GM23338 (cell line): ENCODE results near the gene SELENOF. TPM values are rescaled to one million over a fixed set of nuclear protein-coding genes. Genes with fewer than 3 reads are reported as not detected.

Experiments used
- ATAC-seq: fragments of 200-7000 bp; cut with Tn5 transposase; 3 replicates; pipeline ENCODE4 v1.9.1; 2020
- DNase-seq: peaks from one replicate; pipeline ENCODE4 v3.0.0-alpha.2; 2015; ENCODE audit warnings: low spot score
- H2AFZ ChIP-seq: fragments of 200-600 bp; sonication (generic); 2 replicates; pipeline ENCODE4 v1.8.0; 2016; ENCODE audit warnings: antibody characterized with exemption, mild to moderate bottlenecking, moderate library complexity
- H3F3A ChIP-seq: fragments of 200-600 bp; sonication (generic); replicated peaks from 2 replicates; pipeline ENCODE4 v1.8.0; 2017; ENCODE audit warnings: antibody characterized with exemption, mixed run types, low read depth
- H3K27ac ChIP-seq: fragments of 200-600 bp; sonication (generic); 2 replicates; pipeline ENCODE4 v1.6.1; 2016; ENCODE audit warnings: low read depth
- H3K27me3 ChIP-seq: fragments of 200-600 bp; sonication (generic); 2 replicates; pipeline ENCODE4 v1.8.0; 2016; ENCODE audit warnings: mild to moderate bottlenecking, mixed run types, moderate library complexity; ENCODE audit not compliant: insufficient read depth
- H3K36me3 ChIP-seq: fragments of 200-600 bp; sonication (generic); 2 replicates; pipeline ENCODE4 v1.8.0; 2016; ENCODE audit warnings: mild to moderate bottlenecking; ENCODE audit not compliant: insufficient read depth
- H3K4me1 ChIP-seq: fragments of 200-600 bp; sonication (generic); 2 replicates; pipeline ENCODE4 v1.8.0; 2016; ENCODE audit warnings: mild to moderate bottlenecking, moderate library complexity; ENCODE audit not compliant: insufficient read depth
- H3K4me2 ChIP-seq: fragments of 200-600 bp; sonication (generic); 2 replicates; pipeline ENCODE4 v1.7.1; 2017; ENCODE audit warnings: mixed run types
- H3K4me3 ChIP-seq: fragments of 200-600 bp; sonication (generic); 2 replicates; pipeline ENCODE4 v1.6.1; 2016; ENCODE audit warnings: mixed run types
- H3K79me2 ChIP-seq: fragments of 200-600 bp; sonication (generic); replicated peaks from 2 replicates; pipeline ENCODE4 v1.8.0; 2017; ENCODE audit warnings: mild to moderate bottlenecking; ENCODE audit not compliant: insufficient read depth
- H3K9me2 ChIP-seq: fragments of 200-600 bp; sonication (generic); 2 replicates; pipeline ENCODE4 v1.8.0; 2017; ENCODE audit not compliant: insufficient read depth
- H4K20me1 ChIP-seq: fragments of 200-600 bp; sonication (generic); replicated peaks from 2 replicates; pipeline ENCODE4 v1.8.0; 2017; ENCODE audit warnings: mild to moderate bottlenecking; ENCODE audit not compliant: insufficient read depth
- H3K27ac Mint-ChIP-seq: 2 replicates; pipeline ENCODE4 v1.8.0; 2020; ENCODE audit warnings: inconsistent platforms, mild to moderate bottlenecking, moderate library complexity, mixed read lengths
- H3K27me3 Mint-ChIP-seq: 3 replicates; pipeline ENCODE4 v1.8.0; 2022; ENCODE audit warnings: low read depth, mild to moderate bottlenecking, moderate library complexity, mixed read lengths, inconsistent platforms; ENCODE audit not compliant: insufficient read depth, poor library complexity
- H3K36me3 Mint-ChIP-seq: 3 replicates; pipeline ENCODE4 v1.8.0; 2021; ENCODE audit warnings: low read depth, mild to moderate bottlenecking, inconsistent platforms, moderate library complexity, mixed read lengths
- H3K4me1 Mint-ChIP-seq: 3 replicates; pipeline ENCODE4 v1.8.0; 2020; ENCODE audit warnings: mild to moderate bottlenecking, inconsistent platforms, mixed read lengths
- H3K4me3 Mint-ChIP-seq: 3 replicates; pipeline ENCODE4 v1.8.0; 2021; ENCODE audit warnings: moderate library complexity, mild to moderate bottlenecking, inconsistent platforms, mixed read lengths
- H3K9me3 Mint-ChIP-seq: 3 replicates; pipeline ENCODE4 v1.8.0; 2020; ENCODE audit warnings: moderate library complexity, mild to moderate bottlenecking, inconsistent platforms, mixed read lengths
- CREB1 ChIP-seq: fragments of 250-450 bp; sonication (Bioruptor Pico); IDR thresholded peaks from 2 replicates; pipeline ENCODE4 v1.5.0; 2020; ENCODE audit warnings: low read depth, mild to moderate bottlenecking, moderate library complexity
- CTCF ChIP-seq, 2 experiments: fragments of 200-600 bp in 1 of 2; sonication (generic) in 1 of 2; conservative IDR thresholded peaks; 2 replicates each; pipeline versions ENCODE4 v1.5.1 to v1.6.1; 2016 to 2017; ENCODE audit warnings: antibody characterized with exemption in 2 of 2, low read depth in 2 of 2, mild to moderate bottlenecking in 2 of 2, moderate library complexity in 1 of 2
- ETS1 ChIP-seq: IDR thresholded peaks from 2 replicates; pipeline ENCODE4 v1.6.1; 2016; ENCODE audit warnings: antibody characterized with exemption
- EZH2 ChIP-seq: fragments of 200-600 bp; sonication (generic); IDR thresholded peaks from one replicate; pipeline ENCODE4 v1.8.0; 2017; ENCODE audit warnings: antibody characterized with exemption, mild to moderate bottlenecking, low read depth; ENCODE audit not compliant: unreplicated experiment
- EZH2phosphoT487 ChIP-seq: fragments of 200-600 bp; sonication (generic); IDR thresholded peaks from one replicate; pipeline ENCODE4 v1.8.1; 2018; ENCODE audit warnings: antibody characterized with exemption; ENCODE audit not compliant: unreplicated experiment
- JUNB ChIP-seq: IDR thresholded peaks from one replicate; pipeline ENCODE4 v1.6.1; 2016; ENCODE audit warnings: antibody characterized with exemption; ENCODE audit not compliant: unreplicated experiment
- NANOG ChIP-seq: IDR thresholded peaks from 2 replicates; pipeline ENCODE4 v1.6.1; 2016; ENCODE audit warnings: antibody characterized with exemption, borderline replicate concordance
- POLR2AphosphoS5 ChIP-seq: IDR thresholded peaks from 2 replicates; pipeline ENCODE4 v1.6.1; 2016; ENCODE audit warnings: antibody characterized with exemption, low read depth
- REST ChIP-seq: IDR thresholded peaks from one replicate; pipeline ENCODE4 v1.6.1; 2018; ENCODE audit warnings: antibody characterized with exemption; ENCODE audit not compliant: unreplicated experiment
- STAT1 ChIP-seq: IDR thresholded peaks from one replicate; pipeline ENCODE4 v1.6.1; 2016; ENCODE audit warnings: antibody characterized with exemption; ENCODE audit not compliant: unreplicated experiment
- ZNF114 ChIP-seq: fragments of 250-450 bp; sonication (Bioruptor Pico); IDR thresholded peaks from 2 replicates; pipeline ENCODE4 v1.5.0; 2020; ENCODE audit warnings: mild to moderate bottlenecking, moderate library complexity
- ZNF331 ChIP-seq: fragments of 250-450 bp; sonication (Bioruptor Pico); IDR thresholded peaks from 2 replicates; pipeline ENCODE4 v1.5.0; 2020; ENCODE audit warnings: low read depth, mild to moderate bottlenecking, moderate library complexity
- ZNF462 ChIP-seq: fragments of 250-450 bp; sonication (Bioruptor Pico); IDR thresholded peaks from 2 replicates; pipeline ENCODE4 v1.5.0; 2020; ENCODE audit warnings: mild to moderate bottlenecking, moderate library complexity
- polyA plus RNA-seq: library from polyadenylated mRNA; unstranded; fragments of >200 nt; fragmentation: Nextera tagmentation; extraction: Ambion mirVana; gene quantifications from 2 replicates; pipeline ENCODE4 v1.2.1, GENCODE V29; 2016
- total RNA-seq: library from RNA; depleted of rRNA; stranded (reverse); fragments of >200 nt; shearing (Covaris generic); gene quantifications from 2 replicates; pipeline ENCODE4 v1.2.3, GENCODE V29; 2014

The SELENOF gene
- total and polyA plus RNA-seq, 2 experiments from 2014 or later, result 113 to 142 TPM

- Histone ChIP-seq H3K9me2 (no peaks in the 10 kb centered on the region), H3K27ac (no peak overlapping the region), H3K36me3 (no peaks in the 10 kb centered on the region), H3K27me3 (no peaks in the 10 kb centered on the region), H3F3A (no peaks in the 10 kb centered on the region), H3K4me3 (no peak overlapping the region), H3K4me2 (no peak overlapping the region), H2AFZ (no peak overlapping the region), H3K4me1 (peaks cover 27% of the 10 kb centered on the region), H4K20me1 (no peaks in the 10 kb centered on the region; the same call in 1 of the 2 replicates), H3K79me2 (peaks cover 99% of the 10 kb centered on the region)
- Mint-ChIP-seq H3K27me3 (no peaks in the 10 kb centered on the region), H3K9me3 (no peaks in the 10 kb centered on the region), H3K27ac (no peak overlapping the region), H3K4me3 (no peak overlapping the region), H3K4me1 (peaks cover 21% of the 10 kb centered on the region), H3K36me3 (no peaks in the 10 kb centered on the region)
- TF ChIP-seq CREB1 (CRISPR knock-in tag), result no peak
- no peak for TF ChIP-seq NANOG
- TF ChIP-seq CTCF (conservative IDR thresholded peaks at IDR 0.05; ENCODE audit: low read depth in 2 of 2), result no peak
- no peak for TF ChIP-seq ZNF114
- no peak for TF ChIP-seq JUNB
- TF ChIP-seq EZH2phosphoT487, result no peak
- no peak for TF ChIP-seq EZH2
- no peak for TF ChIP-seq REST
- TF ChIP-seq ETS1, result no peak
- no peak for TF ChIP-seq ZNF462 (CRISPR knock-in tag)
- TF ChIP-seq STAT1, result no peak
- no peak for TF ChIP-seq POLR2AphosphoS5
- no peak for TF ChIP-seq ZNF331 (CRISPR knock-in tag)
- ATAC-seq, result no peak
- DNase-seq, result no peak
Measured at GRCh38 chr1:86940599-86940998, 26.7 kb upstream of the SELENOF start.
